ENCODE measurements around the gene TNS3. TPM values are rescaled to one million over a fixed set of nuclear protein-coding genes. Genes with fewer than 3 reads are reported as not detected.
"Not testable (repeated sequence)": the region's sequence is repeated elsewhere in the genome, so short reads cannot be mapped to it uniquely, and the experiment has no call there.

Gene TNS3
- total RNA-seq (2014; rRNA removed; shearing (Covaris generic)) = 95.2 and 97.2 TPM in 2 replicates

DNA sequence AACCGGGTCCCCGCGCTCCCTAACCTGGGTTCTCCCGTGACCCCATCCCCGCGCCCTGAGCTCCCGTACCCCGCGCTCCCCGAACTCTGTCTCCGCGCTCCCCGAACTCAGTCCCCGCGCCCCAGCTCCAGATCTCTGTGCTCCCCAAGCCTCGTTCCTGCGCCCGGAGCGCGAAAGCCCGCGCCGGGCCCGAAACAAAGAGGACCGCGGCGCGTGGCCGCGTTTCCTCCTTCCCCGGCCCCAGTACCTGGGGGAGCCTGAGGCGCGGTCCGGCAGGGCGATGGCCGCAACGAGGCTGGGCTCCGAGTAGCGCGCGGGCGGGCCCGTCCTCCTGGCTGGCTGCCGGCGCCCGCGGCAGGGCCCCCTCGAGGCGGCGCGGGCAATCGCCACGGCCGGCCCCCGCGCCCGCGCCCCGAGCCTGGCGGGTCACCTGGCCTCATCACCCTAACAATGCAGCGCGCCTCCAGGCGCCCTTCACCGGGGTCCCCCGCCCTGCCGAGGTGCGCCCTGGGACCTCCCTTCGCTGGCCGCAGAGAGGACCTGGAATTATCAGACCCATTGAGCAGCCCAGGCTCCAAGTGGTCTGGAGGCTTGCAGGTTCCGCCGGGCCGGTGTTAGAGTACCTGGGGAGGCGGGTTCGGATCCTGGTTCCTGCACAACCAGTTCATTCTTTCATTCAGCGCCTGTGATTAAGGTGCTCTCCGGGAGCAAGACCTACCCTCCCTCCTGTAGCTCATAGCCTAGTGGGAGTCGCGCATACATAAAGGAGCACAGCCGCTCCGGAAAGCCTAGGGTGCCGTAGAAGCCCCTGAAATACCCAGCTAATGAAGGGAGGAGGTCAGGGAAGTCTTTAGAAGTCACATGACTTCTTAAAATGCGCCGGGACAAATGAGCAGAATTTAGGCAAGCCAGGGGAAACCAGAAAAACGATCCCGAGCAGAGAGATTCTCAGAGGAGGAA, at the start of gene TNS3:
Gene TNS3, minus strand, starts transcription at position 308 of the 960 bp plus-strand sequence. CDS start 142,475 bp downstream, outside the sequence.
- no peak for DNase-seq (ENCODE audit: low spot score)

- no peak for DNase-seq (ENCODE audit: low spot score)
These were observed 49.8 kb upstream of the TNS3 start for GRCh38 chr7:47631711-47632110.

- DNase-seq (ENCODE audit: low spot score) = no peak
These were observed 45.8 kb upstream of the TNS3 start for GRCh38 chr7:47627580-47628283.

GRCh38 chr7:47625861-47626715, 44.2 kb upstream of the TNS3 start:
- no peak for DNase-seq (ENCODE audit: low spot score)

- DNase-seq (ENCODE audit: low spot score) = no peak
These were observed 42.8 kb upstream of the TNS3 start for GRCh38 chr7:47624689-47625088.

- DNase-seq (ENCODE audit: low spot score) = no peak
These were observed 41.2 kb upstream of the TNS3 start for GRCh38 chr7:47622946-47623640.

GRCh38 chr7:47622586-47622945, 40.7 kb upstream of the TNS3 start:
- no peak for DNase-seq (ENCODE audit: low spot score)

DNA sequence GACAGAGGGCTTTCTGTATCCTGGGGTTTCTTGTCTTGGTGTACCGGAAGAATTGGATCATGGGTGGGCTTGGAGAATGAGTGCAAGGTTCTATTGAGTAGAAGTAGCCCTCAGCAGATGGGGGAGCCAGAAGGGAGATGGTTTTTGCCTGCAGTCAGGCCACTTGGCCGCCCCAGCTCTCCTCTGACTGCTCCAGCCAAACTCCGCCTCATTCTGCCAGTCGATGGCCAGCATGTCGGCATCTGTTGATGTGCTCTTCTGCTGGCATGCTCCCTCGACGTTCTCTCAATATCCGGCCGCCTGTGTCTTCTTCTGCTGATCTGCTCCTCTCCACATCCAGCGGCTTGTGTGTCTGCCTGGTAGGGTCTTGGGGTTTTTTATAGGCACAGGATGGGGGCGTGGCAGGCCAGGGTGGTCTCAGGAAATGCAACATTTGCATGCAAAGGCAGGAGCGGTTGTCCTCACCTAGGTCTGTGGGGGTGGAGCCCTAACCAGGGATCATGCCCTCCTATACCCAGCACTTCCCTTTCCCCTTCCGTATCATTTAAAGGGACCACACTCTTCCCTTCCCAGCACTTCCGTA, 40.2 kb upstream of the TNS3 start:
- DNase-seq (ENCODE audit: low spot score) = no peak

GRCh38 chr7:47621347-47621746, 39.4 kb upstream of the TNS3 start:
- DNase-seq (ENCODE audit: low spot score) = no peak

- DNase-seq (ENCODE audit: low spot score) = no peak
These were observed 37.9 kb upstream of the TNS3 start for GRCh38 chr7:47619806-47620205.

GRCh38 chr7:47617131-47617530, 35.2 kb upstream of the TNS3 start:
- no peak for DNase-seq (ENCODE audit: low spot score)

GRCh38 chr7:47614450-47614849, 32.5 kb upstream of the TNS3 start:
- DNase-seq (ENCODE audit: low spot score) = no peak

DNA sequence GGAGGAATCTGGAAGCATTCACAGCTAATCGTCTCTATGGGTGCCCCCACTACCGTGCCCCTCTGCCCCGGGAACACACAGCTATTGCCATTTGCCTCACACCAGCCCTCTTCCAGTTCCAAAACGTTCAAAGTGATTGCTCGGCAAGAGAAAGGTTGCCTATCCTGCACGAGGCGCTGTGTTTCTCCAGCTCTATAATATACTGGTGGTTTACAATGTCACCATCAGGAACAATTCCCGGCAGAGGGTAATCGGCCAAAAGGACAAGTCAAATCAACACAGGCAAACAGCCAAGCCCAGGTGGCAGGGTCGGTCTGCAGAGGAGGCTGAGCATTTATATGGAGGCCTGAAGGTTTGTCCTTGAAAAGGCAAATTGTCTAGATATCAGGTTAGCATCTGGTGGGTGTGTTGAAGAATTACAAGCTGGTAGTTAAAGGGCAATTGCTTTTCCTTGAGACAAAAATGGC, 29.2 kb upstream of the TNS3 start:
- DNase-seq (ENCODE audit: low spot score) = no peak

DNA sequence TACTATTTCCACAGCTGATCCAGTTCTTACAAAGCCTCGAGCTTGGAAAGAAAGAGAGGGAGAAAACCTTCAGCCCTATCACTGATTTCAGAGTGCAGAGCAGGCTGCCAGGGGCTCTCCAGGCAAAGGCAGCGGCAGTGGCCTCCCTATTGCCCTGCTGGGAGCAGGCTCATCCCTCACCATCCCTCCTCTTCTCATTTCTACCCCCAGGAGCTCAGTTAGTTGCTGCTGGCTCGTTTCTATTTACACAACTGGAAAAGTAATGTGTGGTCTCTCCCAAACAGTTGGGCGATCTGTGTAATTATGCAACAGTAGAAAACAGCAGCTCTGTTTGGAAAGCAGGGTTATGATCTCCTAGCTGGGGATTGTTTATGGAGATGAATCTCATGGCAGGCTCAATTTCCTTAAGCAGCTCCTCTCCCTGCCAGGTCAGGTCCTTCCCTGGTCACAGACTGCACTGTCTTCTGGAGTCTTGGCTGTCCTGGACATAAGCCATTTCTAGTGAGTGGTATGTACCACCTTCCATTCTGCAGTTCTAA, 28.7 kb upstream of the TNS3 start:
- no peak for DNase-seq (ENCODE audit: low spot score)

GRCh38 chr7:47609803-47610452, 28.0 kb upstream of the TNS3 start:
- DNase-seq (ENCODE audit: low spot score) = no peak

DNA sequence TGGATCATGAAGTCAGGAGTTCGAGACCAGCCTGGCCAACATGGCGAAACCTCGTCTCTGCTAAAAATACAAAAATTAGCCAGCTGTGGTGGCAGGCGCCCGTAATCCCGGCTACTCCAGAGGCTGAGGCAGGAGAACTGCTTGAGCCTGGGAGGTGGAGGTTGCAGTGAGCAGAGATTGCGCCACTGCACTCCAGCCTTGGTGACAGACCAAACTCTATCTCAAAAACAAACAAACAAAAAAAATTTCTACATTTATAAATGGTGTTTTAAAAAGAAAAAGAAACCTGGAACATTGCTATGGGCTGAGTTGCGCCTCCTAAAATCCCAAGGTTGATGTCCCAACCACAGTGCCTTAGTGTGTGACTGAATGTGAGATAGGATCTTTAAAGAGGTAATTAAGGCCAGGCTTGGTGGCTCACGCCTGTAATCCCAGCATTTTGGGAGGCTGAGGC, 24.7 kb upstream of the TNS3 start:
- not testable (repeated sequence) for DNase-seq (ENCODE audit: low spot score)

GRCh38 chr7:47605816-47606575, 24.1 kb upstream of the TNS3 start:
- DNase-seq (ENCODE audit: low spot score) = no peak

DNA sequence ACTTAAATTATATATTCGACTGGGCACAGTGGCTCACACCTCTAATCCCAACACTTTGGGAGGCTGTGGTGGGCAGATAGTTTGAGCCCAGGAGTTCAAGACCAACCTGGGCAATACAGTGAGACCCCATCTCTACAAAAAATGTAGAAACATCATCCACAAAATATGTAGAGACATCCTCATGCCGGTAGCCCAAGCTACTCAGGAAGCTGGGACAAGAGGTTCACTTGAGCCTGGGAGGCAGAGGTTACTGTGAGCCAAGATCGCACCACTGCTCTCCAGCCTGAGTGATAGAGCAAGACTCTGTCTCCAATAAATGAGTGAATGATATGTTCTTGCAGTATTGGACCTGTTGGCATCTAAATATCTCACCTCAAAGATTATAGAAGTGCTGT, 22.6 kb upstream of the TNS3 start:
- no peak for DNase-seq (ENCODE audit: low spot score)

Data from A172 (cell line).